ENCODE data around the gene CLDN15. TPM values are rescaled to one million over a fixed set of nuclear protein-coding genes. Genes with fewer than 3 reads are reported as not detected.

CLDN15 gene
- total RNA-seq, 1 experiment from 2014 or later: 9.7 TPM

- Histone ChIP-seq H3K9ac (ENCODE audit: extremely low read depth, insufficient read length, low read length) (no peak overlapping the region), H3K27ac (ENCODE audit: insufficient read length, low read depth, low read length) (no peak overlapping the region), H4K20me1 (ENCODE audit: control insufficient read depth, insufficient read depth, insufficient read length) (no peaks in the 10 kb centered on the region), H4K5ac (ENCODE audit: insufficient read length, low read depth, low read length) (no peak overlapping the region), H2BK20ac (ENCODE audit: low read depth, low read length, poor library complexity, severe bottlenecking) (no peak overlapping the region), H3K79me1 (ENCODE audit: insufficient read depth, low read depth, low read length, poor library complexity, severe bottlenecking) (no peaks in the 10 kb centered on the region), H4K91ac (ENCODE audit: insufficient read length, low read depth, low read length) (no peak overlapping the region), H3K18ac (ENCODE audit: insufficient read length, low read depth, low read length) (no peak overlapping the region), H4K8ac (replicated peaks; ENCODE audit: insufficient read length, low read depth, low read length) (no peak overlapping the region), H2BK5ac (ENCODE audit: insufficient read length, low read length) (no peak overlapping the region), H3K14ac (ENCODE audit: insufficient read depth, low read length) (no peak overlapping the region), H2BK12ac (ENCODE audit: insufficient read length, low read depth, low read length) (no peak overlapping the region), H2AK5ac (ENCODE audit: insufficient read length, low read length) (no peak overlapping the region), H3K23me2 (ENCODE audit: insufficient read length, low read depth, low read length, poor library complexity, severe bottlenecking) (no peaks in the 10 kb centered on the region), H2BK15ac (ENCODE audit: low read depth, low read length) (no peak overlapping the region), H3K4me1 (ENCODE audit: insufficient read depth, low read length) (0 out of 2 replicates have a peak, but pooled peaks cover 3% of the 10 kb centered on the region), H2BK120ac (ENCODE audit: low read depth, low read length, poor library complexity, severe bottlenecking) (no peak overlapping the region), H2AFZ (ENCODE audit: low read length) (no peak overlapping the region), H3K27me3 (ENCODE audit: insufficient read depth, low read length) (no peaks in the 10 kb centered on the region), H3K9me3 (ENCODE audit: control insufficient read depth, low read depth, low read length) (no peaks in the 10 kb centered on the region), H3K4ac (ENCODE audit: low read depth, low read length) (no peak overlapping the region), H3T11ph (ENCODE audit: low read length) (no peak overlapping the region), H3K56ac (ENCODE audit: insufficient read length, low read depth, low read length) (no peak overlapping the region), H3K4me2 (ENCODE audit: insufficient read depth, insufficient read length, low read length) (no peak overlapping the region), H3K79me2 (ENCODE audit: insufficient read depth, low read length) (no peaks in the 10 kb centered on the region), H3K23ac (ENCODE audit: insufficient read length, low read depth, low read length) (no peak overlapping the region)
- Mint-ChIP-seq H3K36me3 (ENCODE audit: insufficient read depth in 1 of 3, low read depth in 3 of 3) (peaks cover 1 to 22% (median 4%) of the 10 kb centered on the region in 3 experiments; a peak in 5 of 7 replicates), H3K4me1 (peaks cover 20 to 38% of the 10 kb centered on the region in 2 experiments), H3K4me3 (no peak overlapping the region), H3K27me3 (ENCODE audit: low read depth) (no peaks in the 10 kb centered on the region), H3K9me3 (no peaks in the 10 kb centered on the region), H3K27ac (no peak overlapping the region; a peak in 1 of 7 replicates)
- WGBS (ENCODE audit: extremely low coverage, insufficient read length, low lambda C conversion rate): no CpG with 5 or more reads among the region's 9 CpGs
- TF ChIP-seq CTCF (conservative IDR thresholded peaks at IDR 0.05): no peak
- DNase-seq: no peak
These were observed 2.1 kb downstream of the CLDN15 start for GRCh38 chr7:101235522-101235921.

Data from H9 (cell line).